HL-60 (cell line): ENCODE data around the gene CCDC121.

Experiments used
- DNase-seq, 2 experiments: peaks; one replicate each; pipeline ENCODE4 v3.0.0-alpha.2; 2010 to 2020; ENCODE audit warnings: low read depth in 1 of 2, low spot score in 1 of 2
- H3K27ac ChIP-seq: fragments of 250-450 bp; sonication (Bioruptor Pico); replicated peaks from 2 replicates; pipeline ENCODE4 v1.5.1; 2020; ENCODE audit warnings: mild to moderate bottlenecking, moderate library complexity
- H3K27me3 ChIP-seq: fragments of 250-450 bp; sonication (Bioruptor Pico); 2 replicates; pipeline ENCODE4 v1.5.1; 2021; ENCODE audit warnings: mild to moderate bottlenecking, moderate library complexity; ENCODE audit not compliant: insufficient read depth, poor library complexity, severe bottlenecking
- H3K4me3 ChIP-seq: replicated peaks from 2 replicates; pipeline ENCODE4 v1.5.1; 2011; ENCODE audit warnings: mild to moderate bottlenecking, control low read depth, low read length; ENCODE audit not compliant: insufficient read depth
- CTCF ChIP-seq: IDR thresholded peaks from one replicate; pipeline ENCODE4 v1.5.1; 2011; ENCODE audit warnings: low read length, control low read depth, inconsistent platforms; ENCODE audit not compliant: insufficient read depth
- GABPA ChIP-seq: IDR thresholded peaks from 2 replicates; pipeline ENCODE4 v1.6.1; 2012; ENCODE audit warnings: low read depth
- POLR2AphosphoS5 ChIP-seq: IDR thresholded peaks from 2 replicates; pipeline ENCODE4 v1.6.1; 2012; ENCODE audit warnings: low read depth
- REST ChIP-seq: IDR thresholded peaks from 2 replicates; pipeline ENCODE4 v1.6.1; 2012; ENCODE audit warnings: low read depth; ENCODE audit not compliant: insufficient replicate concordance
- SPI1 ChIP-seq: IDR thresholded peaks from 2 replicates; pipeline ENCODE4 v1.6.1; 2012; ENCODE audit warnings: low read depth, mild to moderate bottlenecking, borderline replicate concordance

The CCDC121 gene

GRCh38 chr2:27640722-27641245, 12.0 kb upstream of the CCDC121 start:
- H3K27ac ChIP-seq: no peak overlapping the region
- H3K27me3 ChIP-seq: no peaks in the 10 kb centered on the region
- TF ChIP-seq REST (no peak), POLR2AphosphoS5 (no peak), CTCF (no peak), SPI1 (no peak), GABPA (no peak)
- no peak overlapping the region for H3K4me3 ChIP-seq
- DNase-seq: no peak

GRCh38 chr2:27638709-27639108, 9.9 kb upstream of the CCDC121 start:
- TF ChIP-seq GABPA: no peak
- no peak for TF ChIP-seq POLR2AphosphoS5
- no peak for TF ChIP-seq SPI1
- Histone ChIP-seq H3K4me3 (no peak overlapping the region), H3K27ac (no peak overlapping the region), H3K27me3 (no peaks in the 10 kb centered on the region)
- DNase-seq: no peak

GRCh38 chr2:27638037-27638637, 9.3 kb upstream of the CCDC121 start:
- H3K4me3 ChIP-seq: no peak overlapping the region
- DNase-seq: no peak
- TF ChIP-seq REST (no peak), POLR2AphosphoS5 (no peak), GABPA (no peak)

GRCh38 chr2:27636766-27637165, 8.0 kb upstream of the CCDC121 start:
- Histone ChIP-seq H3K27ac (no peak overlapping the region), H3K4me3 (no peak overlapping the region), H3K27me3 (no peaks in the 10 kb centered on the region)
- TF ChIP-seq POLR2AphosphoS5 (no peak), SPI1 (no peak), GABPA (no peak), REST (no peak), CTCF (no peak)
- DNase-seq: no peak

More at GRCh38 chr2:27638037-27638637, 9.3 kb upstream of the CCDC121 start:
- H3K27me3 ChIP-seq: no peaks in the 10 kb centered on the region
- no peak overlapping the region for H3K27ac ChIP-seq
